Stomach (tissue), 4 donors: ENCODE results near the gene SMG1.
"Not testable (repeated sequence)": the region's sequence is repeated elsewhere in the genome, so short reads cannot be mapped to it uniquely, and the experiment has no call there.

Experiments
- EP300 ChIP-seq: sonication (generic); formaldehyde crosslinking; IDR thresholded peaks from one replicate; pipeline ENCODE4 v1.6.1; 2017; ENCODE audit warnings: antibody characterized with exemption
- POLR2A ChIP-seq, 4 donors: fragments of 450-650 bp; IDR thresholded peaks; one replicate each; pipeline ENCODE4 v1.6.1; 2016; ENCODE audit warnings: antibody characterized with exemption in 4 of 4, control low read depth in 2 of 4, mild to moderate bottlenecking in 1 of 4, moderate library complexity in 1 of 4
- TF ChIP-seq, protein P1 (sequence below), 7 experiments: fragments of 450-650 bp in 4 of 7; fragments of 200-600 bp in 3 of 7; sonication (generic) in 3 of 7; IDR thresholded peaks; one replicate each; pipeline ENCODE4 v1.5.1; 2016 to 2019; ENCODE audit warnings: antibody characterized with exemption in 7 of 7, control low read depth in 2 of 7, mild to moderate bottlenecking in 1 of 7

DNA sequence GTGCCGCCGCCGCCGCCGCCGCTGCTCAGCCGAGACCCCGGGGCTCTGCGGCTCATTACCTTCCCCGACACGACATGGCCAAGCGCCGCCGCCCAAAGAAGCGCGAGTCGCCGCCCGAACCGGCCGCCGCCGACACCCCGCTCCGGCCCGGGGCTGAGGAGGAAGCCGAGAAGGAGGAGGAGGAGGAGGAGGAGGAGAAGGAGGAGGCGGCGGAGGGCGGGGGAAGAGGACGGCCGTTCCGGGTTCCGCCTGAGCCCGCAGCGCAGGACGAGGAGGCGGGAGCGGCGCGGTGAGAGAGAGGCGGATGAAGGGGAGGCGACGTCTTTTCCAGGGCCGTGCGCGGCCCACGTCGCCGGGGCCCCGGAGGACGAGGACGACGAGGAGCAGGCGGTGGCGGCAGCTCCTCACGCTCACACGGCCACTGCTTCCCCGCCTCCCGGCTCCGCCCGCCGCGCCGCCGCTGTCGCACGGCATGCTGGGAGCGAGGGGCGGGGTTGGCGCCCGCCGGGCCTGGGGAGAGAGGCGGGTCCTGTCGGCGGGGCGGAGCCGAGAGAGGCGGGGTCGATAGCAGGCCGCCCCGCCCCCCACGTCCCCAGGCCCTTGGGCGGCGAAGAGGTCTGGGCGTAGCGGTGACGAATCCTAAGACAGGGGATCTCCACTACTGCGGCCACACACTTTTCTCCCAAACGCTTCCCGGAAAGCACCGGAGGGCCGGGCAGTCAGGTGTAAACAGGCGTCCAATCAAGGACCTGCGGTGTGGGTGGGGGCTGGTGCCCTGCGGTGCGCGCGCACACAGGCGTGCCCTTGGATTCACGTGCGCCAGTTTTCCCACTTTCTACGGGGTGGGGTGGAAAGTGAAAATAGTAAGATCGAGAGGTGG lies at the start of gene SMG1:
- TF ChIP-seq, protein P1, sequence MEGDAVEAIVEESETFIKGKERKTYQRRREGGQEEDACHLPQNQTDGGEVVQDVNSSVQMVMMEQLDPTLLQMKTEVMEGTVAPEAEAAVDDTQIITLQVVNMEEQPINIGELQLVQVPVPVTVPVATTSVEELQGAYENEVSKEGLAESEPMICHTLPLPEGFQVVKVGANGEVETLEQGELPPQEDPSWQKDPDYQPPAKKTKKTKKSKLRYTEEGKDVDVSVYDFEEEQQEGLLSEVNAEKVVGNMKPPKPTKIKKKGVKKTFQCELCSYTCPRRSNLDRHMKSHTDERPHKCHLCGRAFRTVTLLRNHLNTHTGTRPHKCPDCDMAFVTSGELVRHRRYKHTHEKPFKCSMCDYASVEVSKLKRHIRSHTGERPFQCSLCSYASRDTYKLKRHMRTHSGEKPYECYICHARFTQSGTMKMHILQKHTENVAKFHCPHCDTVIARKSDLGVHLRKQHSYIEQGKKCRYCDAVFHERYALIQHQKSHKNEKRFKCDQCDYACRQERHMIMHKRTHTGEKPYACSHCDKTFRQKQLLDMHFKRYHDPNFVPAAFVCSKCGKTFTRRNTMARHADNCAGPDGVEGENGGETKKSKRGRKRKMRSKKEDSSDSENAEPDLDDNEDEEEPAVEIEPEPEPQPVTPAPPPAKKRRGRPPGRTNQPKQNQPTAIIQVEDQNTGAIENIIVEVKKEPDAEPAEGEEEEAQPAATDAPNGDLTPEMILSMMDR (IDR thresholded peaks at IDR 0.05), result not testable (repeated sequence)
- not testable (repeated sequence) for TF ChIP-seq POLR2A (IDR thresholded peaks at IDR 0.05); EP300
